Skin of body (tissue), 1 donor: Measurements from ENCODE around the gene CHFR. TPM values are rescaled to one million over a fixed set of nuclear protein-coding genes. Genes with fewer than 3 reads are reported as not detected.

Experiments
- total RNA-seq: library from RNA; depleted of rRNA; stranded (reverse); fragments of >200 nt; gene quantifications from one replicate; pipeline ENCODE4 v1.2.3, GENCODE V29; 2014

Gene CHFR
- total RNA-seq, 1 donor from 2014 or later: 20.2 TPM

Other genes with a start within 250 kb of the CHFR start
- gene POLE, start 200.3 kb downstream of the CHFR start, total RNA-seq: 68.9 TPM
- gene PXMP2, start 200.0 kb downstream of the CHFR start, total RNA-seq: 19.7 TPM
- gene PGAM5, start 176.8 kb downstream of the CHFR start, total RNA-seq: 16.3 TPM
- 54.3 TPM for gene ANKLE2, start 125.8 kb downstream of the CHFR start, total RNA-seq
- 54.5 TPM for gene GOLGA3, start 58.7 kb downstream of the CHFR start, total RNA-seq
- gene ZNF605, start 68.7 kb upstream of the CHFR start, total RNA-seq: 14.7 TPM
- 13.5 TPM for gene ZNF26, start 98.8 kb upstream of the CHFR start, total RNA-seq
- 40.8 TPM for gene ZNF84, start 149.9 kb upstream of the CHFR start, total RNA-seq
- gene ZNF140, start 193.3 kb upstream of the CHFR start, total RNA-seq: 39.3 TPM
- 2.8 TPM for gene ZNF891, start 242.7 kb upstream of the CHFR start, total RNA-seq
- 10.5 TPM for gene ZNF10, start 243.0 kb upstream of the CHFR start, total RNA-seq